Measurements from ENCODE around the gene CDK8. TPM values are rescaled to one million over a fixed set of nuclear protein-coding genes. Genes with fewer than 3 reads are reported as not detected.
A peak's percentile ranks its signal among the peaks of the same experiment; 100 is the strongest.

The CDK8 gene
- total RNA-seq, 3 donors from 2014 or later (not counting 1 experiment from before 2014, with no cell fraction given), result 10.0 to 13.1 (median 10.9) TPM

- Histone ChIP-seq H3K4me1 (ENCODE audit: control insufficient read depth, insufficient read depth, low read length) (no peaks in the 10 kb centered on the region), H3K9me3 (ENCODE audit: control insufficient read depth, insufficient read depth, low read length) (no peaks in the 10 kb centered on the region), H3K27me3 (ENCODE audit: control insufficient read depth, insufficient read depth, low read length) (no peaks in the 10 kb centered on the region), H3K27ac (ENCODE audit: low read length) (no peak overlapping the region), H3K4me3 (ENCODE audit: low read length) (no peak overlapping the region), H3K36me3 (ENCODE audit: control insufficient read depth, insufficient read depth, low read length) (peaks cover 6% of the 10 kb centered on the region)
- no peaks in the 10 kb centered on the region for H3K9me3 Mint-ChIP-seq
- WGBS (ENCODE audit: insufficient coverage), result 86% methylated on average over 1 of the region's 2 CpGs
- no peak for TF ChIP-seq CTCF (IDR thresholded peaks at IDR 0.05)
- no peak for DNase-seq
- H3K36me3 Mint-ChIP-seq, result peaks cover 14% of the 10 kb centered on the region
- intact Hi-C loops (cut with micrococcal nuclease), result no loop called here
- ATAC-seq, result no peak
- H3K4me1 Mint-ChIP-seq, result peaks cover 26 to 31% of the 10 kb centered on the region in 2 donors
- H3K27ac Mint-ChIP-seq, result peak overlapping the region in 1 of 2 donors; percentile 68
- no peaks in the 10 kb centered on the region for H3K27me3 Mint-ChIP-seq (ENCODE audit: low read depth in 2 of 2)
- peak overlapping the region; percentile 29 for H3K4me3 Mint-ChIP-seq
Measured at GRCh38 chr13:26382366-26382765, 128.4 kb downstream of the CDK8 start.

GRCh38 chr13:26382835-26383234, 128.9 kb downstream of the CDK8 start:
- no peaks in the 10 kb centered on the region for H3K27me3 ChIP-seq (ENCODE audit: control insufficient read depth, insufficient read depth, low read length)
- peaks cover 26 to 31% of the 10 kb centered on the region in 2 donors for H3K4me1 Mint-ChIP-seq
- DNase-seq, result no peak
- H3K4me3 ChIP-seq (ENCODE audit: low read length), result no peak overlapping the region
- H3K36me3 ChIP-seq (ENCODE audit: control insufficient read depth, insufficient read depth, low read length), result peaks cover 10% of the 10 kb centered on the region
- no peaks in the 10 kb centered on the region for H3K27me3 Mint-ChIP-seq (ENCODE audit: low read depth in 2 of 2)
- 67% methylated on average over 1 of the region's 4 CpGs for WGBS (ENCODE audit: insufficient coverage)
- intact Hi-C loops (cut with micrococcal nuclease), result no loop called here
- peaks cover 18% of the 10 kb centered on the region for H3K36me3 Mint-ChIP-seq
- no peak for TF ChIP-seq CTCF (IDR thresholded peaks at IDR 0.05)
- peak overlapping the region in 1 of 2 donors; percentile 68 for H3K27ac Mint-ChIP-seq
- H3K4me3 Mint-ChIP-seq, result peak overlapping the region; percentile 29
- H3K9me3 Mint-ChIP-seq, result no peaks in the 10 kb centered on the region
- H3K4me1 ChIP-seq (ENCODE audit: control insufficient read depth, insufficient read depth, low read length), result no peaks in the 10 kb centered on the region
- peak in 1 of 3 donors; percentile 56 for ATAC-seq
- H3K9me3 ChIP-seq (ENCODE audit: control insufficient read depth, insufficient read depth, low read length), result no peaks in the 10 kb centered on the region
- H3K27ac ChIP-seq (ENCODE audit: low read length), result no peak overlapping the region

GRCh38 chr13:26384587-26384986, 130.7 kb downstream of the CDK8 start:
- Mint-ChIP-seq H3K9me3 (no peaks in the 10 kb centered on the region), H3K4me3 (no peak overlapping the region), H3K27me3 (ENCODE audit: low read depth in 2 of 2) (no peaks in the 10 kb centered on the region), H3K4me1 (peaks cover 26 to 29% of the 10 kb centered on the region in 2 donors), H3K27ac (no peak overlapping the region), H3K36me3 (peaks cover 21% of the 10 kb centered on the region)
- ATAC-seq, result no peak
- DNase-seq, result no peak
- TF ChIP-seq CTCF (IDR thresholded peaks at IDR 0.05), result no peak
- H3K36me3 ChIP-seq (ENCODE audit: control insufficient read depth, insufficient read depth, low read length), result peaks cover 15% of the 10 kb centered on the region
- H3K9me3 ChIP-seq (ENCODE audit: control insufficient read depth, insufficient read depth, low read length), result no peaks in the 10 kb centered on the region
- no peaks in the 10 kb centered on the region for H3K27me3 ChIP-seq (ENCODE audit: control insufficient read depth, insufficient read depth, low read length)
- intact Hi-C loops (cut with micrococcal nuclease), result no loop called here
- 89% methylated on average over 1 of the region's 1 CpG for WGBS (ENCODE audit: insufficient coverage)
- H3K4me3 ChIP-seq (ENCODE audit: low read length), result no peak overlapping the region
- H3K27ac ChIP-seq (ENCODE audit: low read length), result no peak overlapping the region
- no peaks in the 10 kb centered on the region for H3K4me1 ChIP-seq (ENCODE audit: control insufficient read depth, insufficient read depth, low read length)

GRCh38 chr13:26386026-26386425, 132.1 kb downstream of the CDK8 start:
- H3K4me1 ChIP-seq (ENCODE audit: control insufficient read depth, insufficient read depth, low read length), result no peaks in the 10 kb centered on the region
- no peaks in the 10 kb centered on the region for H3K9me3 Mint-ChIP-seq
- no peak overlapping the region for H3K4me3 Mint-ChIP-seq
- no peaks in the 10 kb centered on the region for H3K27me3 ChIP-seq (ENCODE audit: control insufficient read depth, insufficient read depth, low read length)
- ATAC-seq (no peak), DNase-seq (no peak)
- H3K27ac ChIP-seq (ENCODE audit: low read length), result no peak overlapping the region
- no peaks in the 10 kb centered on the region for H3K9me3 ChIP-seq (ENCODE audit: control insufficient read depth, insufficient read depth, low read length)
- H3K4me1 Mint-ChIP-seq, result peaks cover 21 to 25% of the 10 kb centered on the region in 2 donors
- WGBS (ENCODE audit: insufficient coverage), result 100% methylated on average over 1 of the region's 1 CpG
- peaks cover 21% of the 10 kb centered on the region for H3K36me3 Mint-ChIP-seq
- H3K27me3 Mint-ChIP-seq (ENCODE audit: low read depth in 2 of 2), result no peaks in the 10 kb centered on the region
- H3K27ac Mint-ChIP-seq, result no peak overlapping the region
- H3K36me3 ChIP-seq (ENCODE audit: control insufficient read depth, insufficient read depth, low read length), result peaks cover 15% of the 10 kb centered on the region
- intact Hi-C loops (cut with micrococcal nuclease), result no loop called here
- TF ChIP-seq CTCF (IDR thresholded peaks at IDR 0.05), result no peak
- no peak overlapping the region for H3K4me3 ChIP-seq (ENCODE audit: low read length)
